Stimulated activated CD4-positive, alpha-beta T cell treated with anti-CD3 and anti-CD28 coated beads, Interleukin-4, amount 100 ng/mL, for 24 hours (primary cell): ENCODE results near the gene ANO8.

Source experiments
- DNase-seq: peaks from one replicate; pipeline ENCODE4 v3.0.0-alpha.2; 2020

Gene ANO8

GRCh38 chr19:17327068-17327653, 7.5 kb downstream of the ANO8 start:
- no peak for DNase-seq

- no peak for DNase-seq
Observed at GRCh38 chr19:17326595-17326966, 8.1 kb downstream of the ANO8 start.

- DNase-seq, result no peak
Observed at GRCh38 chr19:17325881-17326594, 8.6 kb downstream of the ANO8 start.

GRCh38 chr19:17325133-17325532, 9.5 kb downstream of the ANO8 start:
- no peak for DNase-seq

GRCh38 chr19:17324357-17325114, 10.1 kb downstream of the ANO8 start:
- DNase-seq, result no peak

- no peak for DNase-seq
Observed at GRCh38 chr19:17323964-17324332, 10.7 kb downstream of the ANO8 start.

- DNase-seq, result no peak
Observed at GRCh38 chr19:17323300-17323963, 11.2 kb downstream of the ANO8 start.

GRCh38 chr19:17322854-17323253, 11.8 kb downstream of the ANO8 start:
- no peak for DNase-seq

- no peak for DNase-seq
Observed at GRCh38 chr19:17321655-17322489, 12.8 kb downstream of the ANO8 start.

GRCh38 chr19:17320435-17320834, 14.2 kb downstream of the ANO8 start:
- DNase-seq, result no peak

- no peak for DNase-seq
Observed at GRCh38 chr19:17319473-17320238, 15.0 kb downstream of the ANO8 start.

- DNase-seq, result no peak
Observed at GRCh38 chr19:17318966-17319365, 15.7 kb downstream of the ANO8 start.

- no peak for DNase-seq
Observed at GRCh38 chr19:17314007-17314593, 20.6 kb downstream of the ANO8 start.

- DNase-seq, result no peak
Observed at GRCh38 chr19:17312189-17313113, 22.2 kb downstream of the ANO8 start.

- no peak for DNase-seq
Observed at GRCh38 chr19:17311455-17312188, 23.0 kb downstream of the ANO8 start.

GRCh38 chr19:17309965-17310461, 24.6 kb downstream of the ANO8 start:
- DNase-seq, result peak; percentile 23

- DNase-seq, result peak; percentile 100
Observed at GRCh38 chr19:17309198-17309964, 25.3 kb downstream of the ANO8 start, which contains the start of gene DDA1. TSS of gene DDA1 (plus strand) at chr19:17309563. CDS start at chr19:17309655, 92 bp downstream.

- no peak for DNase-seq
Observed at GRCh38 chr19:17307876-17308377, 26.7 kb downstream of the ANO8 start.
